ENCODE data around the gene DENND1A. TPM values are rescaled to one million over a fixed set of nuclear protein-coding genes. Genes with fewer than 3 reads are reported as not detected.
"Not testable (repeated sequence)": the region's sequence is repeated elsewhere in the genome, so short reads cannot be mapped to it uniquely, and the experiment has no call there.

Gene DENND1A
- polyA plus RNA-seq, 1 donor: 24.5 TPM

- no peak for DNase-seq
These were observed 7.0 kb downstream of the DENND1A start for GRCh38 chr9:123922911-123923310.

GRCh38 chr9:123922431-123922830, 7.5 kb downstream of the DENND1A start:
- DNase-seq: no peak

GRCh38 chr9:123914517-123915196, 15.3 kb downstream of the DENND1A start:
- no peak for DNase-seq

GRCh38 chr9:123912167-123912897, 17.6 kb downstream of the DENND1A start:
- DNase-seq: no peak

- no peak for DNase-seq
These were observed 18.9 kb downstream of the DENND1A start for GRCh38 chr9:123911024-123911423.

DNA sequence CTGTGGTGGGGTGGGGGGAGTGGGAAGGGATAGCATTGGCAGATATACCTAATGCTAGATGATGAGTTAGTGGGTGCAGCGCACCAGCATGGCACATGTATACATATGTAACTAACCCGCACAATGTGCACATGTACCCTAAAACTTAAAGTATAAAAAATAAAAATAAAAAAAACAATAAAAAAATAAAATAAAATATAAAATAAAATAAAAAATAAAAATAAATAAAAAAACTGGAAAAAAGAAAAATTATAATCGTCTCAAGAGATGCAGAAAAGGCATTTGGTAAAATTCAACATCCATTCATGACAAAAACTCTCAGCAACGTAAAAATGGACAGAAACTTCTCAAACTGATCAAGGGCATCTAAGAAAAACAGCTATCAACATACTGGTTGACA, 20.7 kb downstream of the DENND1A start:
- not testable (repeated sequence) for DNase-seq

DNA sequence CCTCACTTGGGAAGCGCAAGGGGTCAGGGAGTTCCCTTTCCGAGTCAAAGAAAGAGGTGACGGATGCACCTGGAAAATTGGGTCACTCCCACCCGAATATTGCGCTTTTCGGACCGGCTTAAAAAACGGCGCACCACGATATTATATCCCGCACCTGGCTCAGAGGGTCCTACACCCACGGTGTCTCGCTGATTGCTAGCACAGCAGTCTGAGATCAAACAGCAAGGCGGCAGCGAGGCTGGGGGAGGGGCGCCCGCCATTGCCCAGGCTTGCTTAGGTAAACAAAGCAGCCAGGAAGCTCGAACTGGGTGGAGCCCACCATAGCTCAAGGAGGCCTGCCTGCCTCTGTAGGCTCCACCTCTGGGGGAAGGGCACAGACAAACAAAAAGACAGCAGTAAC, 26.4 kb downstream of the DENND1A start:
- DNase-seq: not testable (repeated sequence)

DNA sequence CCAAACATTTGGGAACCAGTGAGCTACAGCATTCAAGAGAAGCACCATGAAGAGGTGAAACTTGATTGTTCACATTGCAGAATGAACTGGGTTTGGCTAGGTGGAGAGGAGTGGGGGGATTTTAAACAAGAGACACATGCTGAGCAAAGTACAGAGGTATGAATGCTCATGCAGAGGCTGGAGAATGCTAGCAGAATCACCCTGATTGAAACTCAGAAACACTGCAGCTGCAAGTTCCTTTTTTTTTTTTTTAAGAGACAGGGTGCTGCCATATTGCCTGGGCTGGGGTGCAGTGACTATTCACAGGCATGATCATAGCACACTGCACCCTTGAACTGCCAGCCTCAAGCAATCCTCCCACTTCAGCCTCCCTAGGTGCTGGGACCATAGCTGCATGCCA, 35.1 kb downstream of the DENND1A start:
- DNase-seq: no peak

- DNase-seq: no peak
These were observed 36.0 kb downstream of the DENND1A start for GRCh38 chr9:123893831-123894460.

DNA sequence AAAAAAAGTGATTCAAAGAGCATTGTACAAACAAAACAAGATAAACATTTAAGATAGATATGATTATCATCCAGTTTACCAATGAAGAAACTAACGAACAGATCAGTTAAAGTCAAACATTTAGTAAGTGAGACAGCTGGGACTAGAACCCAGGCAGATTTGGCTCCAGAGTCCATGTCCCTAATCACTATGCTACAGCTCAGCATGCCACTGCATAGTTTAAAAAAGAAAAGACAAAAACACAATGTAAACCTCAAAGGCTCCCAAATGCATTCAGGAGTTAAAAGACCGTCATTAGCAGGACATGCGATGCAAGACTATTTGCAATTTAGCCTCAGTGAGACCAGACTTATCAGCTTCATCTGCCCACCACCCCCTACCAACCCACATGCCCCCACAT, 36.8 kb downstream of the DENND1A start:
- DNase-seq: no peak

- no peak for DNase-seq
These were observed 42.1 kb downstream of the DENND1A start for GRCh38 chr9:123887837-123888236.

GRCh38 chr9:123885834-123886233, 44.1 kb downstream of the DENND1A start:
- DNase-seq: not testable (repeated sequence)

DNA sequence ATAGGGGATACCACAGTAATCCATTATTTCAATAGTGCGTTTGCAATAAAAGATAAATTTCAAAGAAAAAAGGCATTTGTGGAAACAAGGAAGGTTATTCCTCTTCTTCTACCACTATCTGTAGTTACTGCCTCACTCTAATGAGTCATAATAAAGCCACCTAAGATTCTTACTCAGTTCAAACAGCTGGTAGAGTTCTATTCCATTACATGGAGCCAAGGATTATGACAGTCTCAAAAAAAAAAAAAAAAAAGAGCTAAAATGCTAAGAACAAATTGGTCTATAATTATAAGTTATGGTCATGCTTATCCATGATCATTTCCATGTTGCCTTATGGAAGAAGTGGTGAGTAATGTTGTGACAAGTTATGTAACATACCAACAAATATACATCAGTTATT, 46.3 kb downstream of the DENND1A start:
- DNase-seq: no peak

- no peak for DNase-seq
These were observed 48.3 kb downstream of the DENND1A start for GRCh38 chr9:123881604-123882003.

DNA sequence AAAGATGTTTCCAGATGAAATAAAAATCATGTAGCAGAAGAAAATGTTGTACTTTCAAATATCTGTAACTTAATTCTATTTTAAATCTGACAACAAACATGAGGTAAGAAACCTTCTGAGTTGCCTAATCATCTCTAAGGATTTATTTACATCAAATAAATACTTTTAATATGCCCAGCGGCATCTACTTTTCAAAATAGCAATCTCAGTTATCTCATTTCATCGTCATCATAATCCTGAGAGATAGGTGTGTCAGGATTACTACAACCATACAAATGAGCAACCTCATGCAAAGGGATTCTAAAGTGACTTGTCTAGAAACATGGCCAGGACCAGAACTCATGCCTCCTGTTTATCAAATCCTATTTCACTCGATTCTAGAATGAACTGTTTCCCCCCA, 49.5 kb downstream of the DENND1A start:
- DNase-seq: no peak

DNA sequence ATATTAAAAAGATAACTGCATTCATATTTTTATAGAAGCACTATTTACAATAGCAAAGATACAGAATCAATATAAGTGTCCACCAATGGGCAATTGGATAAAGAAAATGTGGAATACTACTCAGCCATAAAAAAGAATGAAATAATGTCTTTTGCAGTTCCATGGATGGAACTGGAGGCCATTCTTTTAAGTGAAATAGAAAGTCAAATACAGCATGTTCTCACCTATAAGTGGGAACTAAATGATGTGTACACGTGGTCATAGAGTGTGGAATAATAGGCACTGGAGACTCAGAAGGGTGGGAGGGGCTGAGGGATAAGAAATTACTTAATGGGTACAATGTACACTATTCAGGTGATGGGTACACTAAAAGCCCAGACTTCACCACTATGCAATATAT, 53.2 kb downstream of the DENND1A start:
- no peak for DNase-seq

- no peak for DNase-seq
These were observed 57.2 kb downstream of the DENND1A start for GRCh38 chr9:123872710-123873109.

DNA sequence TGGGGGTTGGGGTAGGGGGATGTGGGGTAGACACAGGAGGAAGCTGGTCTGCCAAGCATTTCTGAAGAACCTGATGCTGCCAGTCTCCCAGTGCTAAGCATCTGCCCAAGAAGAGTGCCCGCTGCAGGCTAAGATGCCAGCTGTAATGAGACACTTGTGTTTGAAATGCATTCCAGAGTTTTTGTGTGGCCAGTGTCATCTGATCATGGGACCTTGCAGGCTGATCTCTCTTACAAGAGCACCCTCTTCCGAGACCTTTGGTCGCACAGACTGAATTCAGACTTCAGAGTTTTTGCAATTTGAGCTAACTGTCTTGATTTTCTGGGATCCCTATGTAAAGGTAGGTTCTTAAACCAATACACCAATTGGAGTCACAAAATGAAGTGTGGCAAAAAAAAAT, 58.1 kb downstream of the DENND1A start:
- peak; percentile 14 for DNase-seq

DNA sequence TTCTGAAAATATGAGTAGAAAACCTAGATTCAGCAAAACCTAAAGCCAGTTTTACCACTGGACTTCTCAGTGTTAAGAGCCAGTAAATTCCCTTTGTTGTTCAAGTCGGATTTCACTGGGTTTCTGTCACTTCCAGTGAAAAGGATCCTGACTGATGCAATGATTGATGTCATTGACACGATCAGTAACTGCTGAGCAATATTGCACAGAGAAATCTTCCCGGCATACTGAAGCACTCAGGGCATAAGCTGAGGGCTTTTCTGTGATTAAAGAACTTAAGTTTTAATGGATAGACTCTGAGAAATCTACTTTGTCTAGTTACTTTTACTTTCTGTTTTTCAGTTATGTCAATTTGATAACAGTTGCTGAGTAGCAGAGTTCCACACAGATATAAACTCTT, 61.9 kb downstream of the DENND1A start:
- DNase-seq: no peak

GRCh38 chr9:123867034-123867433, 62.9 kb downstream of the DENND1A start:
- no peak for DNase-seq

DNA sequence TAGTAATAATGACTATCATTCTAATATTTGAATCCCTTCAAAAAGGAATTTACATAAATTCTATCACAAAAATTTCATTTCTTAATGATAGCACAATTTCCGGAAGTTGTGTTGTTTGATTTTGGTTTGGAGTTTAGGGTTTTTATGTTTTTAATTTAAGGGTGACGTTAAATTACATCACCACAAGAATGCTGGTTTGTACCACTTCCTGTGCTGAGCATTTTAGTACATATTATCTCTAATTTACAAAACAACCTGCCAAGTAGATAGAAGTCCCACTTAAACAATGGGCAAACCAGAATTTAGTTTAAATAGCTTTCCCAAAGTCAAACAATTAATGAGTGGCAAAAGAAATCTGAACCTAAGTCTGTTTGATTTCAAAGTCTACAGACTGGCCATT, 63.4 kb downstream of the DENND1A start:
- DNase-seq: no peak

GRCh38 chr9:123865226-123866000, 64.5 kb downstream of the DENND1A start:
- no peak for DNase-seq

- no peak for DNase-seq
These were observed 65.7 kb downstream of the DENND1A start for GRCh38 chr9:123864251-123864650.

Measured in left kidney (tissue), 2 donors.